ENCODE results near the gene MYO16.

The MYO16 gene

DNA sequence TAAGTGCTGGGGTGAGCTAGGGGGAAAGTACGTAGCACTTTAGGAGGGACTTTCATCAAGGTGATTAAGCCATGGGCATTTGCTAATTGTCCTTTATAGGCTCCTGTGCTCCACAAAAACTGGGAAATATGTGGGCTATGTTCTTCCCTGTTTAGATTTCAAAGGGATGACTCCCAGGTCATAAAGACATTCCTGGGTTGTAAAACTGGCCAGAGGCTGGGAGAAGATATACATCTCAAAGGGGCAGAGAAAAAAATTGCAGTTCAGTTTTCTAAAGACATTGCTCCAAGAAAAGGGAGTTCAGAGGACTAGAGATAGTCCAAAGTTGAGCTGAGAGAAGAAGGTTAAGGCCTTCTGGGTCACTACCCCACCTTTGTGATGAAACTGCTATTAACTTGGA is 204.8 kb downstream of the MYO16 start (continued):
- TF ChIP-seq TRIM28 (IDR thresholded peaks at IDR 0.05; ENCODE audit: borderline replicate concordance, low read length) = no peak
- no peak for TF ChIP-seq ZNF184 (tag by site-specific recombination; IDR thresholded peaks at IDR 0.05)
- no peak for TF ChIP-seq ZNF558 (tag by site-specific recombination; IDR thresholded peaks at IDR 0.05)
- TF ChIP-seq, protein P1, sequence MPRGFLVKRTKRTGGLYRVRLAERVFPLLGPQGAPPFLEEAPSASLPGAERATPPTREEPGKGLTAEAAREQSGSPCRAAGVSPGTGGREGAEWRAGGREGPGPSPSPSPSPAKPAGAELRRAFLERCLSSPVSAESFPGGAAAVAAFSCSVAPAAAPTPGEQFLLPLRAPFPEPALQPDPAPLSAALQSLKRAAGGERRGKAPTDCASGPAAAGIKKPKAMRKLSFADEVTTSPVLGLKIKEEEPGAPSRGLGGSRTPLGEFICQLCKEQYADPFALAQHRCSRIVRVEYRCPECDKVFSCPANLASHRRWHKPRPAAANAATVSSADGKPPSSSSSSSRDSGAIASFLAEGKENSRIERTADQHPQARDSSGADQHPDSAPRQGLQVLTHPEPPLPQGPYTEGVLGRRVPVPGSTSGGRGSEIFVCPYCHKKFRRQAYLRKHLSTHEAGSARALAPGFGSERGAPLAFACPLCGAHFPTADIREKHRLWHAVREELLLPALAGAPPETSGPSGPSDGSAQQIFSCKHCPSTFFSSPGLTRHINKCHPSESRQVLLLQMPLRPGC (tag by site-specific recombination; IDR thresholded peaks at IDR 0.05) = no peak

DNA sequence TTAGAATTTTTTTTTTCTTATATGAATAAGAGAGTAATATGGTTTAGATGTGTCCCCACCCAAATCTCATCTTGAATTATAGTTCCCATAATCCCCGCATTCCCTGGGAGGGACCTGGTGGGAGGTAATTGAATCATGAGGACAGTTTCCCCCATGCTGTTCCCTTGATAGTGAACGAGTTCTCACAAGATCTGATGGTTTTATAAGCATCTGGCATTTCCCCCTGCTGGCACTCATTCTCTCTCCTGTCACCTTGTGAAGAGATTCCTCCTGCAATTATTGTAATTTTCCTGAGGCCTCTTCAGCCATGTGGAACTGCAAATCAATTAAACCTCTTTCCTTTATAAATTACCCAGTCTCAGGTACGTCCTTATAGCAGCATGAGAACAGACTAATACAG is 205.7 kb downstream of the MYO16 start:
- Histone ChIP-seq H3K4me3 (ENCODE audit: low read depth, low read length) (no peak overlapping the region), H3K36me3 (ENCODE audit: control insufficient read depth in 2 of 2, insufficient read depth in 1 of 2, low read length in 2 of 2) (no peaks in the 10 kb centered on the region), H3K9me3 (ENCODE audit: control insufficient read depth, insufficient read depth, low read depth, low read length) (no peaks in the 10 kb centered on the region), H3K27ac (ENCODE audit: extremely low read depth, low read depth, low read length) (no peak overlapping the region), H3K4me1 (ENCODE audit: control insufficient read depth, insufficient read depth, low read length) (no peaks in the 10 kb centered on the region)
- POLR2A ChIA-PET = no interaction called here
- no peak for TF ChIP-seq ZNF433 (tag by site-specific recombination; IDR thresholded peaks at IDR 0.05; ENCODE audit: low read depth)
- TF ChIP-seq IKZF3 (tag by site-specific recombination; IDR thresholded peaks at IDR 0.05) = no peak
- TF ChIP-seq ZNF175 (tag by site-specific recombination; IDR thresholded peaks at IDR 0.05) = no peak
- no peak for TF ChIP-seq GLI4 (tag by site-specific recombination; IDR thresholded peaks at IDR 0.05)
- no peak for TF ChIP-seq ZBTB21 (tag by site-specific recombination; IDR thresholded peaks at IDR 0.05)
- no peak for TF ChIP-seq ZNF768 (tag by site-specific recombination; IDR thresholded peaks at IDR 0.05)
- no peak for TF ChIP-seq ZNF473 (tag by site-specific recombination; IDR thresholded peaks at IDR 0.05)
- no peak for TF ChIP-seq ZFHX2 (tag by site-specific recombination; conservative IDR thresholded peaks at IDR 0.05)
- TF ChIP-seq ZNF488 (tag by site-specific recombination; IDR thresholded peaks at IDR 0.05) = no peak
- no peak for TF ChIP-seq ZSCAN23 (tag by site-specific recombination; IDR thresholded peaks at IDR 0.05)
- no peak for TF ChIP-seq ZNF423 (tag by site-specific recombination; IDR thresholded peaks at IDR 0.05)
- no peak for TF ChIP-seq KLF7 (tag by site-specific recombination; IDR thresholded peaks at IDR 0.05; ENCODE audit: borderline replicate concordance)
- TF ChIP-seq ZNF121 (tag by site-specific recombination; IDR thresholded peaks at IDR 0.05) = no peak
- TF ChIP-seq ZEB2 (tag by site-specific recombination; IDR thresholded peaks at IDR 0.05) = no peak
- CTCF ChIA-PET = no interaction called here

GRCh38 chr13:108850691-108851090 is 221.3 kb downstream of the MYO16 start:
- Histone ChIP-seq H3K36me3 (ENCODE audit: control insufficient read depth in 2 of 2, insufficient read depth in 1 of 2, low read length in 2 of 2) (no peaks in the 10 kb centered on the region), H3K4me3 (ENCODE audit: low read depth, low read length) (no peak overlapping the region), H3K27ac (ENCODE audit: extremely low read depth, low read depth, low read length) (no peak overlapping the region), H3K9me3 (ENCODE audit: control insufficient read depth, insufficient read depth, low read depth, low read length) (no peaks in the 10 kb centered on the region), H3K4me1 (ENCODE audit: control insufficient read depth, insufficient read depth, low read length) (no peaks in the 10 kb centered on the region)
- ChIA-PET CTCF (no interaction called here), POLR2A (no interaction called here)
- no peak for TF ChIP-seq ZNF155 (tag by site-specific recombination; IDR thresholded peaks at IDR 0.05)
- no peak for TF ChIP-seq ZBTB20 (tag by site-specific recombination; IDR thresholded peaks at IDR 0.05)
- TF ChIP-seq ZNF449 (tag by site-specific recombination; IDR thresholded peaks at IDR 0.05) = no peak
- TF ChIP-seq, protein P2, sequence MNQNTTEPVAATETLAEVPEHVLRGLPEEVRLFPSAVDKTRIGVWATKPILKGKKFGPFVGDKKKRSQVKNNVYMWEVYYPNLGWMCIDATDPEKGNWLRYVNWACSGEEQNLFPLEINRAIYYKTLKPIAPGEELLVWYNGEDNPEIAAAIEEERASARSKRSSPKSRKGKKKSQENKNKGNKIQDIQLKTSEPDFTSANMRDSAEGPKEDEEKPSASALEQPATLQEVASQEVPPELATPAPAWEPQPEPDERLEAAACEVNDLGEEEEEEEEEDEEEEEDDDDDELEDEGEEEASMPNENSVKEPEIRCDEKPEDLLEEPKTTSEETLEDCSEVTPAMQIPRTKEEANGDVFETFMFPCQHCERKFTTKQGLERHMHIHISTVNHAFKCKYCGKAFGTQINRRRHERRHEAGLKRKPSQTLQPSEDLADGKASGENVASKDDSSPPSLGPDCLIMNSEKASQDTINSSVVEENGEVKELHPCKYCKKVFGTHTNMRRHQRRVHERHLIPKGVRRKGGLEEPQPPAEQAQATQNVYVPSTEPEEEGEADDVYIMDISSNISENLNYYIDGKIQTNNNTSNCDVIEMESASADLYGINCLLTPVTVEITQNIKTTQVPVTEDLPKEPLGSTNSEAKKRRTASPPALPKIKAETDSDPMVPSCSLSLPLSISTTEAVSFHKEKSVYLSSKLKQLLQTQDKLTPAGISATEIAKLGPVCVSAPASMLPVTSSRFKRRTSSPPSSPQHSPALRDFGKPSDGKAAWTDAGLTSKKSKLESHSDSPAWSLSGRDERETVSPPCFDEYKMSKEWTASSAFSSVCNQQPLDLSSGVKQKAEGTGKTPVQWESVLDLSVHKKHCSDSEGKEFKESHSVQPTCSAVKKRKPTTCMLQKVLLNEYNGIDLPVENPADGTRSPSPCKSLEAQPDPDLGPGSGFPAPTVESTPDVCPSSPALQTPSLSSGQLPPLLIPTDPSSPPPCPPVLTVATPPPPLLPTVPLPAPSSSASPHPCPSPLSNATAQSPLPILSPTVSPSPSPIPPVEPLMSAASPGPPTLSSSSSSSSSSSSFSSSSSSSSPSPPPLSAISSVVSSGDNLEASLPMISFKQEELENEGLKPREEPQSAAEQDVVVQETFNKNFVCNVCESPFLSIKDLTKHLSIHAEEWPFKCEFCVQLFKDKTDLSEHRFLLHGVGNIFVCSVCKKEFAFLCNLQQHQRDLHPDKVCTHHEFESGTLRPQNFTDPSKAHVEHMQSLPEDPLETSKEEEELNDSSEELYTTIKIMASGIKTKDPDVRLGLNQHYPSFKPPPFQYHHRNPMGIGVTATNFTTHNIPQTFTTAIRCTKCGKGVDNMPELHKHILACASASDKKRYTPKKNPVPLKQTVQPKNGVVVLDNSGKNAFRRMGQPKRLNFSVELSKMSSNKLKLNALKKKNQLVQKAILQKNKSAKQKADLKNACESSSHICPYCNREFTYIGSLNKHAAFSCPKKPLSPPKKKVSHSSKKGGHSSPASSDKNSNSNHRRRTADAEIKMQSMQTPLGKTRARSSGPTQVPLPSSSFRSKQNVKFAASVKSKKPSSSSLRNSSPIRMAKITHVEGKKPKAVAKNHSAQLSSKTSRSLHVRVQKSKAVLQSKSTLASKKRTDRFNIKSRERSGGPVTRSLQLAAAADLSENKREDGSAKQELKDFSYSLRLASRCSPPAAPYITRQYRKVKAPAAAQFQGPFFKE (tag by site-specific recombination; IDR thresholded peaks at IDR 0.05; ENCODE audit: borderline replicate concordance) = no peak
- no peak for TF ChIP-seq AEBP2 (tag by site-specific recombination; IDR thresholded peaks at IDR 0.05; ENCODE audit: borderline replicate concordance)
- no peak for TF ChIP-seq ZNF423 (tag by site-specific recombination; IDR thresholded peaks at IDR 0.05)

Data from HEK293 (cell line).